HEK293 (cell line): ENCODE data around the gene MPZL3.
A peak's percentile ranks its signal among the peaks of the same experiment; 100 is the strongest.

ENCODE experiments used
- CTCF ChIA-PET: fragments of 350-600 bp; formaldehyde crosslinking; extraction: SDS; loops from one replicate; lab custom pipeline; 2021; ENCODE audit warnings: antibody characterized with exemption; lab: Yijun Ruan, JAX
- POLR2A ChIA-PET: fragments of 300-600 bp; formaldehyde crosslinking; extraction: SDS; loops from one replicate; lab custom pipeline; 2020; ENCODE audit warnings: antibody characterized with exemption, inconsistent platforms; lab: Yijun Ruan, JAX
- H3K27ac ChIP-seq: fragments of 200-500 bp; sonication (Bioruptor generic); 2 replicates; pipeline ENCODE4 v1.5.1; 2014; ENCODE audit warnings: low read depth, low read length, control low read depth, inconsistent platforms; ENCODE audit errors: extremely low read depth
- H3K36me3 ChIP-seq, 2 experiments: fragments of 200-500 bp in 1 of 2; sonication (Bioruptor generic) in 1 of 2; 1 replicate in 1 of 2; 2 replicates in 1 of 2; pipeline ENCODE4 v1.5.1; 2014 to 2017; ENCODE audit warnings: inconsistent platforms in 2 of 2, low read length in 2 of 2; ENCODE audit not compliant: control insufficient read depth in 2 of 2, insufficient read depth in 1 of 2
- H3K4me1 ChIP-seq: fragments of 200-500 bp; sonication (Bioruptor generic); 2 replicates; pipeline ENCODE4 v1.5.1; 2014; ENCODE audit warnings: mild to moderate bottlenecking, low read length, inconsistent platforms; ENCODE audit not compliant: control insufficient read depth, insufficient read depth
- H3K4me3 ChIP-seq: 2 replicates; pipeline ENCODE4 v1.5.1; 2011; ENCODE audit warnings: low read depth, mild to moderate bottlenecking, control low read depth, low read length, moderate library complexity
- H3K9me3 ChIP-seq: fragments of 200-500 bp; sonication (Bioruptor generic); 2 replicates; pipeline ENCODE4 v1.5.1; 2014; ENCODE audit warnings: low read depth, low read length, inconsistent platforms; ENCODE audit not compliant: control insufficient read depth, insufficient read depth
- SALL2 ChIP-seq: fragments of 450-650 bp; formaldehyde crosslinking; IDR thresholded peaks from 2 replicates; pipeline ENCODE4 v1.5.0; 2017; ENCODE audit warnings: missing biosample characterization, mild to moderate bottlenecking, missing genetic modification characterization, borderline replicate concordance
- SP2 ChIP-seq: fragments of 450-650 bp; formaldehyde crosslinking; IDR thresholded peaks from 2 replicates; pipeline ENCODE4 v1.5.1; 2016; ENCODE audit warnings: missing biosample characterization, missing genetic modification characterization
- TCF7L2 ChIP-seq: IDR thresholded peaks from 2 replicates; pipeline ENCODE4 v1.6.1; 2011; ENCODE audit warnings: low read depth, mild to moderate bottlenecking, inconsistent platforms, low read length, moderate library complexity, borderline replicate concordance
- ZBTB8A ChIP-seq: fragments of 450-650 bp; formaldehyde crosslinking; IDR thresholded peaks from 2 replicates; pipeline ENCODE4 v1.5.1; 2016; ENCODE audit warnings: missing biosample characterization, missing genetic modification characterization
- ZNF146 ChIP-seq: fragments of 450-650 bp; formaldehyde crosslinking; IDR thresholded peaks from 2 replicates; pipeline ENCODE4 v1.5.1; 2016; ENCODE audit warnings: missing biosample characterization, missing genetic modification characterization
- ZNF621 ChIP-seq: fragments of 450-650 bp; formaldehyde crosslinking; IDR thresholded peaks from 2 replicates; pipeline ENCODE4 v1.5.1; 2017; ENCODE audit warnings: missing biosample characterization, missing genetic modification characterization
- ZNF623 ChIP-seq: fragments of 450-650 bp; formaldehyde crosslinking; IDR thresholded peaks from 2 replicates; pipeline ENCODE4 v1.5.1; 2016; ENCODE audit warnings: missing biosample characterization, missing genetic modification characterization
- ZNF677 ChIP-seq: fragments of 450-650 bp; IDR thresholded peaks from 2 replicates; pipeline ENCODE4 v1.5.0; 2018; ENCODE audit warnings: missing biosample characterization, mild to moderate bottlenecking, missing genetic modification characterization, moderate library complexity
- ZNF837 ChIP-seq: fragments of 450-650 bp; formaldehyde crosslinking; IDR thresholded peaks from 2 replicates; pipeline ENCODE4 v1.5.1; 2016; ENCODE audit warnings: missing biosample characterization, missing genetic modification characterization
- TF ChIP-seq, protein P1 (sequence below): fragments of 450-650 bp; formaldehyde crosslinking; IDR thresholded peaks from 2 replicates; pipeline ENCODE4 v1.5.0; 2017; ENCODE audit warnings: missing biosample characterization, missing genetic modification characterization, borderline replicate concordance
- TF ChIP-seq, protein P2 (sequence below): fragments of 450-650 bp; formaldehyde crosslinking; IDR thresholded peaks from 2 replicates; pipeline ENCODE4 v1.5.1; 2016; ENCODE audit warnings: missing biosample characterization, missing genetic modification characterization, borderline replicate concordance
- TF ChIP-seq, protein P3 (sequence below): fragments of 450-650 bp; formaldehyde crosslinking; IDR thresholded peaks from 2 replicates; pipeline ENCODE4 v1.5.1; 2016; ENCODE audit warnings: missing biosample characterization, missing genetic modification characterization

The MPZL3 gene

DNA sequence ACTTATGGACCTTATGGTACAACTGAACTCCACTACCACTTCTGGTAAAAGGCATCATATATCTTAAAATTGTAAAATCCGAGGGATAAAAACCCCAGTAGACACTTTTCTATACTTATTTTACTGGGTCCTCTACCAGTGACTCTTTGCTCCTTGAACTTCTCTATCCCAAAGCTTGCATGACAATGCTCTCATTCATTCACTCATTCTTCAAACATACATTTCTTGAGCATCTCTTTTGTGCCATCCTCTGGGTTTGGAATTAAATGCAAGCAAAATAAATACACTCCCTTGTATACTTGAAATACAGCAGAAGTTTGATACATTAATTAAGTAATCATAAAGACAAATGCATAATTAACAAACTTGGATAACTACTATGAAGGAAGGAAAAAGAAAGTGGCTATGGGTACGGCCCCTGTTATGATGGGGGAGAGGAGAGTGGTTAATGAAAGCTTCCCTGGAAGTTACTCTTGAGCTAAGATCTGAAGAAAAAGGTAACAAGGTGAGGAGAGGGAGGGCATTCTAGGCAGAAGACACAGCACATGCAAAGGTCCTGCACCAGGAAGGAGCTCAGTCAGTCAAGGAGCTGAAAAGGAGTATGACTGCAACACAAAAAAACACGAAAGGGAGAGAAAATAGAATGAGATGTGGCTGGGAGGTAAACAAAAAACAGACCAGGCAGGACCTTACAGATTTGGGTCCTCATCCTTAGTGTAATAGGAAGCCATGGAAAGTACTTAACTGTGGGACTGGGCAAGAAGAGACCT, 8.0 kb downstream of the MPZL3 start:
- no peak overlapping the region for H3K4me3 ChIP-seq
- TF ChIP-seq ZNF623 (tag by site-specific recombination) (peak; percentile 56), ZNF146 (no peak)
- H3K36me3 ChIP-seq = no peaks in the 10 kb centered on the region
- POLR2A ChIA-PET = no interaction called here
- CTCF ChIA-PET = interaction anchor here (0.6 to 1.3 kb wide), 4 partner anchors 15 to 72 kb away, joined by 3 to 9 read pairs (median 4); no protein-coding TSS in a partner anchor
- no peaks in the 10 kb centered on the region for H3K4me1 ChIP-seq
- H3K9me3 ChIP-seq = no peaks in the 10 kb centered on the region
- H3K27ac ChIP-seq = no peak overlapping the region

DNA sequence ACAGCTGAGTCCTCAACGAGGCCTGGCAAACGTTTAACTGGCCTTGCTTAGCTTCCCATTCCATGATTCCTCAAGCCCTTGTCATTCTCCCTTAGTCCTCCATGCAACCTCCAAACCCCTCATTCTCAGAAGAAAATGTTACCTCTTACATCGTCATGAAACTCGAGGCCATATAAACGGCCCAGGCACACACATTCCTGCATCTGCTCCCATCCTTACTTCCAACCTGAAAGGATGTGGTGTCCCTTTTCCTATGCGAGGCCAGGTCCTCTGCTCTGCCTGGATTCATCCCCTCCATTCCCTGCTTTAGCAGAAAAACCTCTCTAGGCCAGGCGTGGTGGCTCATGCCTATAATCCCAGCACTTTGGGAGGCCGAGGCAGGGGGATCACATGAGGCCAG, 9.0 kb downstream of the MPZL3 start:
- Histone ChIP-seq H3K9me3 (no peaks in the 10 kb centered on the region), H3K4me3 (no peak overlapping the region)
- TF ChIP-seq SP2 (tag by site-specific recombination) = no peak
- TF ChIP-seq, protein P1, sequence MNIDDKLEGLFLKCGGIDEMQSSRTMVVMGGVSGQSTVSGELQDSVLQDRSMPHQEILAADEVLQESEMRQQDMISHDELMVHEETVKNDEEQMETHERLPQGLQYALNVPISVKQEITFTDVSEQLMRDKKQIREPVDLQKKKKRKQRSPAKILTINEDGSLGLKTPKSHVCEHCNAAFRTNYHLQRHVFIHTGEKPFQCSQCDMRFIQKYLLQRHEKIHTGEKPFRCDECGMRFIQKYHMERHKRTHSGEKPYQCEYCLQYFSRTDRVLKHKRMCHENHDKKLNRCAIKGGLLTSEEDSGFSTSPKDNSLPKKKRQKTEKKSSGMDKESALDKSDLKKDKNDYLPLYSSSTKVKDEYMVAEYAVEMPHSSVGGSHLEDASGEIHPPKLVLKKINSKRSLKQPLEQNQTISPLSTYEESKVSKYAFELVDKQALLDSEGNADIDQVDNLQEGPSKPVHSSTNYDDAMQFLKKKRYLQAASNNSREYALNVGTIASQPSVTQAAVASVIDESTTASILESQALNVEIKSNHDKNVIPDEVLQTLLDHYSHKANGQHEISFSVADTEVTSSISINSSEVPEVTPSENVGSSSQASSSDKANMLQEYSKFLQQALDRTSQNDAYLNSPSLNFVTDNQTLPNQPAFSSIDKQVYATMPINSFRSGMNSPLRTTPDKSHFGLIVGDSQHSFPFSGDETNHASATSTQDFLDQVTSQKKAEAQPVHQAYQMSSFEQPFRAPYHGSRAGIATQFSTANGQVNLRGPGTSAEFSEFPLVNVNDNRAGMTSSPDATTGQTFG (tag by site-specific recombination) = no peak
- TF ChIP-seq SALL2 (tag by site-specific recombination) = no peak
- no peak for TF ChIP-seq ZNF621 (tag by site-specific recombination)
- TF ChIP-seq TCF7L2 = no peak
- TF ChIP-seq, protein P2, sequence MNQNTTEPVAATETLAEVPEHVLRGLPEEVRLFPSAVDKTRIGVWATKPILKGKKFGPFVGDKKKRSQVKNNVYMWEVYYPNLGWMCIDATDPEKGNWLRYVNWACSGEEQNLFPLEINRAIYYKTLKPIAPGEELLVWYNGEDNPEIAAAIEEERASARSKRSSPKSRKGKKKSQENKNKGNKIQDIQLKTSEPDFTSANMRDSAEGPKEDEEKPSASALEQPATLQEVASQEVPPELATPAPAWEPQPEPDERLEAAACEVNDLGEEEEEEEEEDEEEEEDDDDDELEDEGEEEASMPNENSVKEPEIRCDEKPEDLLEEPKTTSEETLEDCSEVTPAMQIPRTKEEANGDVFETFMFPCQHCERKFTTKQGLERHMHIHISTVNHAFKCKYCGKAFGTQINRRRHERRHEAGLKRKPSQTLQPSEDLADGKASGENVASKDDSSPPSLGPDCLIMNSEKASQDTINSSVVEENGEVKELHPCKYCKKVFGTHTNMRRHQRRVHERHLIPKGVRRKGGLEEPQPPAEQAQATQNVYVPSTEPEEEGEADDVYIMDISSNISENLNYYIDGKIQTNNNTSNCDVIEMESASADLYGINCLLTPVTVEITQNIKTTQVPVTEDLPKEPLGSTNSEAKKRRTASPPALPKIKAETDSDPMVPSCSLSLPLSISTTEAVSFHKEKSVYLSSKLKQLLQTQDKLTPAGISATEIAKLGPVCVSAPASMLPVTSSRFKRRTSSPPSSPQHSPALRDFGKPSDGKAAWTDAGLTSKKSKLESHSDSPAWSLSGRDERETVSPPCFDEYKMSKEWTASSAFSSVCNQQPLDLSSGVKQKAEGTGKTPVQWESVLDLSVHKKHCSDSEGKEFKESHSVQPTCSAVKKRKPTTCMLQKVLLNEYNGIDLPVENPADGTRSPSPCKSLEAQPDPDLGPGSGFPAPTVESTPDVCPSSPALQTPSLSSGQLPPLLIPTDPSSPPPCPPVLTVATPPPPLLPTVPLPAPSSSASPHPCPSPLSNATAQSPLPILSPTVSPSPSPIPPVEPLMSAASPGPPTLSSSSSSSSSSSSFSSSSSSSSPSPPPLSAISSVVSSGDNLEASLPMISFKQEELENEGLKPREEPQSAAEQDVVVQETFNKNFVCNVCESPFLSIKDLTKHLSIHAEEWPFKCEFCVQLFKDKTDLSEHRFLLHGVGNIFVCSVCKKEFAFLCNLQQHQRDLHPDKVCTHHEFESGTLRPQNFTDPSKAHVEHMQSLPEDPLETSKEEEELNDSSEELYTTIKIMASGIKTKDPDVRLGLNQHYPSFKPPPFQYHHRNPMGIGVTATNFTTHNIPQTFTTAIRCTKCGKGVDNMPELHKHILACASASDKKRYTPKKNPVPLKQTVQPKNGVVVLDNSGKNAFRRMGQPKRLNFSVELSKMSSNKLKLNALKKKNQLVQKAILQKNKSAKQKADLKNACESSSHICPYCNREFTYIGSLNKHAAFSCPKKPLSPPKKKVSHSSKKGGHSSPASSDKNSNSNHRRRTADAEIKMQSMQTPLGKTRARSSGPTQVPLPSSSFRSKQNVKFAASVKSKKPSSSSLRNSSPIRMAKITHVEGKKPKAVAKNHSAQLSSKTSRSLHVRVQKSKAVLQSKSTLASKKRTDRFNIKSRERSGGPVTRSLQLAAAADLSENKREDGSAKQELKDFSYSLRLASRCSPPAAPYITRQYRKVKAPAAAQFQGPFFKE = no peak
- TF ChIP-seq ZNF837 (tag by site-specific recombination) = no peak
- TF ChIP-seq, protein P3, sequence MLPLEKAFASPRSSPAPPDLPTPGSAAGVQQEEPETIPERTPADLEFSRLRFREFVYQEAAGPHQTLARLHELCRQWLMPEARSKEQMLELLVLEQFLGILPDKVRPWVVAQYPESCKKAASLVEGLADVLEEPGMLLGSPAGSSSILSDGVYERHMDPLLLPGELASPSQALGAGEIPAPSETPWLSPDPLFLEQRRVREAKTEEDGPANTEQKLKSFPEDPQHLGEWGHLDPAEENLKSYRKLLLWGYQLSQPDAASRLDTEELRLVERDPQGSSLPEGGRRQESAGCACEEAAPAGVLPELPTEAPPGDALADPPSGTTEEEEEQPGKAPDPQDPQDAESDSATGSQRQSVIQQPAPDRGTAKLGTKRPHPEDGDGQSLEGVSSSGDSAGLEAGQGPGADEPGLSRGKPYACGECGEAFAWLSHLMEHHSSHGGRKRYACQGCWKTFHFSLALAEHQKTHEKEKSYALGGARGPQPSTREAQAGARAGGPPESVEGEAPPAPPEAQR (tag by site-specific recombination) = no peak
- TF ChIP-seq ZNF677 = no peak
- TF ChIP-seq ZBTB8A (tag by site-specific recombination) = no peak
- TF ChIP-seq, all 188 proteins: peak for 0
- CTCF ChIA-PET = interaction anchor here (1.2 kb wide), 1 partner anchor 71 kb away, joined by 9 read pairs; no protein-coding TSS in a partner anchor
- Histone ChIP-seq H3K36me3 (no peaks in the 10 kb centered on the region), H3K27ac (no peak overlapping the region), H3K4me1 (no peaks in the 10 kb centered on the region)
- POLR2A ChIA-PET = no interaction called here
